Activated B cell treated with CpG ODN at 0.5 μM for 24 hours (primary cell): ENCODE results near the gene ST6GALNAC6. TPM values are rescaled to one million over a fixed set of nuclear protein-coding genes. Genes with fewer than 3 reads are reported as not detected.
A peak's percentile ranks its signal among the peaks of the same experiment; 100 is the strongest.

Experiments
- ATAC-seq: fragments of 200-7000 bp; cut with Tn5 transposase; one replicate; pipeline ENCODE4 v1.10.0; 2021; ENCODE audit warnings: low read depth, mild to moderate bottlenecking, moderate library complexity
- CTCF ChIA-PET: fragments of 350-600 bp; sonication (Branson Sonifier 250); formaldehyde crosslinking; loops from one replicate; lab custom pipeline; 2021; ENCODE audit warnings: antibody characterized with exemption; lab: Charles Lee
- POLR2A ChIA-PET: fragments of 350-600 bp; sonication (Branson Sonifier 250); formaldehyde crosslinking; loops from one replicate; lab custom pipeline; 2021; ENCODE audit warnings: antibody characterized with exemption; lab: Charles Lee
- DNase-seq: peaks from one replicate; pipeline ENCODE4 v3.0.0; 2022
- H3K27ac Mint-ChIP-seq: one replicate; pipeline ENCODE4 v1.8.0; 2020; ENCODE audit warnings: mixed read lengths
- H3K27me3 Mint-ChIP-seq: one replicate; pipeline ENCODE4 v1.8.0; 2021; ENCODE audit warnings: mixed read lengths
- H3K36me3 Mint-ChIP-seq: one replicate; pipeline ENCODE4 v1.8.0; 2021; ENCODE audit warnings: low read depth, mixed read lengths
- H3K4me1 Mint-ChIP-seq: one replicate; pipeline ENCODE4 v1.8.0; 2021; ENCODE audit warnings: mixed read lengths
- H3K4me3 Mint-ChIP-seq: one replicate; pipeline ENCODE4 v1.8.0; 2020; ENCODE audit warnings: mild to moderate bottlenecking, mixed read lengths
- H3K9me3 Mint-ChIP-seq: one replicate; pipeline ENCODE4 v1.8.0; 2020; ENCODE audit warnings: mixed read lengths
- intact Hi-C: fragments of 100-400 bp; cut with micrococcal nuclease; formaldehyde crosslinking; loops from one replicate; pipeline ENCODE4 v1.15.1; 2024
- total RNA-seq: library from RNA; stranded (reverse); gene quantifications from 2 replicates; pipeline ENCODE4 v1.2.3, GENCODE V29; 2022
- TF ChIP-seq, protein P1 (sequence below): fragments of 200-600 bp; IDR thresholded peaks from one replicate; pipeline ENCODE4 v1.8.0; 2022; ENCODE audit warnings: antibody characterized with exemption, mild to moderate bottlenecking

Gene ST6GALNAC6
- total RNA-seq, 1 donor from 2014 or later: 47.5 TPM

- CTCF ChIA-PET: interaction anchor here (0.6 to 3.8 kb wide), 8 partner anchors 10 to 326 kb away, joined by 3 to 21 read pairs (median 4); partner anchors contain the start of genes ST6GALNAC6 and TOR2A
- Mint-ChIP-seq H3K4me3 (peak overlapping the region; percentile 88), H3K9me3 (no peaks in the 10 kb centered on the region), H3K36me3 (peaks cover 41% of the 10 kb centered on the region), H3K4me1 (peaks cover 78% of the 10 kb centered on the region), H3K27ac (peak overlapping the region; percentile 94), H3K27me3 (no peaks in the 10 kb centered on the region)
- ATAC-seq: peak; percentile 16
- intact Hi-C loops: loop anchor here (2.0 kb wide), 2 partner anchors 15 to 45 kb away; partner anchors contain the start of gene PIP5KL1
- no peak for DNase-seq
- POLR2A ChIA-PET: interaction anchor here (0.5 to 12.0 kb wide), 42 partner anchors 10 to 1058 kb away, joined by 3 to 457 read pairs (median 5); partner anchors contain the start of genes BBLN, CDK9, CFAP157 and GOLGA2
- TF ChIP-seq, protein P1, sequence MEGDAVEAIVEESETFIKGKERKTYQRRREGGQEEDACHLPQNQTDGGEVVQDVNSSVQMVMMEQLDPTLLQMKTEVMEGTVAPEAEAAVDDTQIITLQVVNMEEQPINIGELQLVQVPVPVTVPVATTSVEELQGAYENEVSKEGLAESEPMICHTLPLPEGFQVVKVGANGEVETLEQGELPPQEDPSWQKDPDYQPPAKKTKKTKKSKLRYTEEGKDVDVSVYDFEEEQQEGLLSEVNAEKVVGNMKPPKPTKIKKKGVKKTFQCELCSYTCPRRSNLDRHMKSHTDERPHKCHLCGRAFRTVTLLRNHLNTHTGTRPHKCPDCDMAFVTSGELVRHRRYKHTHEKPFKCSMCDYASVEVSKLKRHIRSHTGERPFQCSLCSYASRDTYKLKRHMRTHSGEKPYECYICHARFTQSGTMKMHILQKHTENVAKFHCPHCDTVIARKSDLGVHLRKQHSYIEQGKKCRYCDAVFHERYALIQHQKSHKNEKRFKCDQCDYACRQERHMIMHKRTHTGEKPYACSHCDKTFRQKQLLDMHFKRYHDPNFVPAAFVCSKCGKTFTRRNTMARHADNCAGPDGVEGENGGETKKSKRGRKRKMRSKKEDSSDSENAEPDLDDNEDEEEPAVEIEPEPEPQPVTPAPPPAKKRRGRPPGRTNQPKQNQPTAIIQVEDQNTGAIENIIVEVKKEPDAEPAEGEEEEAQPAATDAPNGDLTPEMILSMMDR: no peak
Observed at GRCh38 chr9:127915801-127916719, 16.7 kb upstream of the ST6GALNAC6 start.

GRCh38 chr9:127915325-127915752, 15.9 kb upstream of the ST6GALNAC6 start:
- POLR2A ChIA-PET: interaction anchor here (0.7 to 12.0 kb wide), 15 partner anchors 13 to 465 kb away, joined by 3 to 457 read pairs (median 9); partner anchors contain the start of genes CDK9, LRSAM1, RPL12 and SH2D3C
- Mint-ChIP-seq H3K4me1 (peaks cover 79% of the 10 kb centered on the region), H3K27ac (peak overlapping the region; percentile 94), H3K9me3 (no peaks in the 10 kb centered on the region), H3K27me3 (no peaks in the 10 kb centered on the region), H3K36me3 (peaks cover 48% of the 10 kb centered on the region), H3K4me3 (peak overlapping the region; percentile 88)
- ATAC-seq (peak; percentile 0), DNase-seq (no peak)
- TF ChIP-seq, protein P1: no peak
- CTCF ChIA-PET: interaction anchor here (0.7 to 3.8 kb wide), 6 partner anchors 9 to 181 kb away, joined by 3 to 21 read pairs (median 6); partner anchors contain the start of genes ST6GALNAC6 and TOR2A
- intact Hi-C loops: no loop called here

DNA sequence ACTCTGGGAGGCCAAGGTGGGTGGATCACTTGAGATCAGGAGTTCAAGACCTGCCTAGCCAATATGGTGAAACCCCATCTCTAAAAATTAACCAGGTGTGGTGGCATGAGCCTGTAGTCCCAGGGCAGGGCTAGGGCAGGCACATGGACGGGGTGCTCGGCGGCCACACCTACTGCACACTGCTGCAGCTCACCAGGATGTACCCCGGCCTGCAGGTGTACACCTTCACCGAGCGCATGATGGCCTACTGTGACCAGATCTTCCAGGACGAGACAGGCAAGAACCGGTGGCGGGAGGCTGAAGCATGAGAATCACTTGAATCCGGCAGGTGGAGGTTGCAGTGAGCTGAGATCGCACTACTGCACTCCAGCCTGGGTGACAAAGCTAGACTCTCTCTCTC, 14.3 kb upstream of the ST6GALNAC6 start:
- Mint-ChIP-seq H3K36me3 (peaks cover 57% of the 10 kb centered on the region), H3K9me3 (no peaks in the 10 kb centered on the region), H3K27me3 (no peaks in the 10 kb centered on the region), H3K27ac (peak overlapping the region; percentile 53), H3K4me1 (peaks cover 71% of the 10 kb centered on the region), H3K4me3 (no peak overlapping the region)
- TF ChIP-seq, protein P1: no peak
- intact Hi-C loops: no loop called here
- no peak for DNase-seq
- ChIA-PET POLR2A (interaction anchor here (0.6 to 12.0 kb wide), 2 partner anchors 11 to 176 kb away, joined by 5 to 457 read pairs; partner anchors contain the start of gene ST6GALNAC6), CTCF (no interaction called here)
- no peak for ATAC-seq

DNA sequence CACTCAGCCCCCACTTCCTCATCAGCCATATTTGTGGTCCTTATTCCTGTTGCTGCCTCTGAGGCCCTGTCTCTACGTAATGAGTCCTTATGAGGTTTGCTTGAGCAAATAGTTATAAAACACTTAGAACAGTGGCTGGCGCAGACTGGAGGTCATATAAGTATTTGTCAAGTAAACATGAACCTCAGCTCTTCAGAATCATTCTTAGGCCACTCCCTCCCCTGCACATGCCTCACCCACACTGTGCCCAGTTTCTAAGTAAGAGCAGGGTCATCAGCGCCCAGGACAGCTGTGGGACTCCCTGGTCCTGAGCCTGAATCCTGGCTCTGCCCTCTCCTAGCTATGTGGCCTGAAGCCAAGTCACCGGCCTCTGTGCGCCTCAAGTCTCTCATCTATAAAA, 13.5 kb upstream of the ST6GALNAC6 start:
- no peaks in the 10 kb centered on the region for H3K9me3 Mint-ChIP-seq
- ChIA-PET CTCF (interaction anchor here (1.4 kb wide), 1 partner anchor 9 kb away, joined by 5 read pairs; no protein-coding TSS in a partner anchor), POLR2A (interaction anchor here (12.0 kb wide), 1 partner anchor 10 kb away, joined by 457 read pairs; the partner anchor contains the start of gene ST6GALNAC6)
- peaks cover 65% of the 10 kb centered on the region for H3K4me1 Mint-ChIP-seq
- DNase-seq (no peak), ATAC-seq (no peak)
- H3K27me3 Mint-ChIP-seq: no peaks in the 10 kb centered on the region
- H3K27ac Mint-ChIP-seq: peak overlapping the region; percentile 96
- no peak overlapping the region for H3K4me3 Mint-ChIP-seq
- H3K36me3 Mint-ChIP-seq: peaks cover 63% of the 10 kb centered on the region
- TF ChIP-seq, protein P1: no peak
- intact Hi-C loops: no loop called here
